Stimulated activated CD8-positive, alpha-beta memory T cell treated with anti-CD3 and anti-CD28 coated beads, Interleukin-4, amount 100 ng/mL, for 24 hours (primary cell): ENCODE measurements around the gene PAFAH1B2.
"Not testable (repeated sequence)": the region's sequence is repeated elsewhere in the genome, so short reads cannot be mapped to it uniquely, and the experiment has no call there.

Experiments used
- DNase-seq: peaks from one replicate; pipeline ENCODE4 v3.0.0-alpha.2; 2020; ENCODE audit warnings: low read depth

PAFAH1B2 gene

DNA sequence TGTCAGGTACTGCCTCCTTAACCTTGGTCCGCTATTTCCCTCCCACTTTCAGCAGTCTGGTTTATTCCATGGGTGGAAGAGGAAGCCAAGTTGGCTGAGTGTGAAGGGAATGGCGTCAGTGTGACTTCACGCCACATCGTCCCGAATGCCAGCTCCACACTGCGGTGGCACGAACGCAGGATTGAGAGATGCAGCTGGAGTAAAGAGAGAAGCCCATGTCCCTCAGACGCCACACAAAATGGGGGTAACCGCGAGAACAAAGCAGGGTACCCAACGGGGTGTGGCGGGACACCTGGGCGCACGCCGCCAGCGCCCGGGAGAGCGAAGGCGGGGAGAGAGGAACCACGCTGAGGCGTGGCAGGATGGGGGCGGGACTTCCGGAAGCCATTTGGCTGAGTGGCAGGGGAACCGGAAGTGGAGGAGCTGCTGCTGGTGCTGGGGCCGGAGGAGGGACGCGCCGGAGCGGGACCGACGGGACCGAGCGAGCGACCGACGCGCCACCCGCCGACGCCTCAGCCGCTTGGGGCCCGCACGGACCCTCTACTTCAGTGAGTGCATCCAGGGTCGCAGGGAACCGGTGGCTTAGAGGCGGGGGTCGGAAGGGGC lies at the start of gene PAFAH1B2:
PAFAH1B2 (plus strand) TSS at position 417 of the 606 bp plus-strand sequence. CDS start 8,161 bp downstream, outside the sequence.
- DNase-seq: peak; percentile 93

DNA sequence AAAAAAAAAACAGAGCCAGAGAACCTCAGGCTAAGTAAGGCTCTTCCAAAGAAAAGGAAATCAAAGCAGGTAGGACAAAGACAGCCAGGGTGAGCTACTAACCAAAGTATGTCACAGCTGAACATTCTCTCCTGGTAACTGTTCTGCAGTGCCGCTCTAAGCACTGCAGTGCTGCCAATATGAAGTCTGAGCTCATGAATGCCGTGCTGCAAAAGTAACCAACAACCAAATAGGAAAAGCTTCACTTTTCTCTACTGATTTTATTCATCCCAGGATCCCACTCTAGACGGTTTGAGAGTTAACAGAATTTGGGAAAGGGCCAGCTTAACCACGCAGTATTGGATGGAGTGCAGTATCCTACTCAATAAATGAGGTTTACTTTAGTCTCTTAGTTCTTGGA lies 49.3 kb upstream of the PAFAH1B2 start:
- no peak for DNase-seq

DNA sequence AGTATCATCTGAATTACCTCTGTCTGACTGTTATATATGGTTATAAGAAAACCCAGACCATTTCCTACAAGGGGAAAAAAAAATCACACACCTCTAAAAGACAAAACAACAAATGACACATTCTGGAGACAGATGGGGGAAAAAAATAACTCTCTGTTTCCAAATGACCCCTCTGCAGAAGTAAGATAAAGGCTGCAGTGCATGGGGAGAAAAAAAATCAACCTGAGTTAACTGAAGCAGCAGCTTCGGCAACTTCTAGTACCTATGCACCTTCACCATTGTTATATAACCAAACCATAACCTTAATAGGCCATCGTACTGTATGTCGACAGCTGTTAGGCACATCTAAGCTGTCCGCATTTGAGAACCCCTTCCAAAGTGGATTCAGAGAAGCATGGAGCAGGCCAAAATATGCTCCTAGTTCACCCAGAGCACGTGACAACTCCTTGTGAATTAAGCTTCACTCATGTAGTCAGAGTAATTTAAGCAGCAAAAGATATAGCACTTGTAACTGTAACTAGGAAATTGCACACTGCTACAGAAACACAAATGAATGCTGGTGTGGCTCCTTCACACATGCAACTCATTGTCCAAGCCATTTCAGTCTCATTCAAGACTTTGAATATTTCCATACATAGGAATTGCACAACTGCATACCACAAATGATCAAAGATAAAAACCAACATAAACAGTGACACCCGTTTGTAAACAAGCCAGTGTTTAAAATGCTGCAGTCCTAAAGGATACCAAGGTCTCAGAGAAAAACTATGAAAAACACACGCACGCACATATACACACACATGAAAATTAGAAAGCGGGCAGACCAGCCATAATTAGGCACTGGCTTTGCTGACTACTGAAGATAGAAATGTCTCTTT lies 48.6 kb upstream of the PAFAH1B2 start:
- DNase-seq: no peak

DNA sequence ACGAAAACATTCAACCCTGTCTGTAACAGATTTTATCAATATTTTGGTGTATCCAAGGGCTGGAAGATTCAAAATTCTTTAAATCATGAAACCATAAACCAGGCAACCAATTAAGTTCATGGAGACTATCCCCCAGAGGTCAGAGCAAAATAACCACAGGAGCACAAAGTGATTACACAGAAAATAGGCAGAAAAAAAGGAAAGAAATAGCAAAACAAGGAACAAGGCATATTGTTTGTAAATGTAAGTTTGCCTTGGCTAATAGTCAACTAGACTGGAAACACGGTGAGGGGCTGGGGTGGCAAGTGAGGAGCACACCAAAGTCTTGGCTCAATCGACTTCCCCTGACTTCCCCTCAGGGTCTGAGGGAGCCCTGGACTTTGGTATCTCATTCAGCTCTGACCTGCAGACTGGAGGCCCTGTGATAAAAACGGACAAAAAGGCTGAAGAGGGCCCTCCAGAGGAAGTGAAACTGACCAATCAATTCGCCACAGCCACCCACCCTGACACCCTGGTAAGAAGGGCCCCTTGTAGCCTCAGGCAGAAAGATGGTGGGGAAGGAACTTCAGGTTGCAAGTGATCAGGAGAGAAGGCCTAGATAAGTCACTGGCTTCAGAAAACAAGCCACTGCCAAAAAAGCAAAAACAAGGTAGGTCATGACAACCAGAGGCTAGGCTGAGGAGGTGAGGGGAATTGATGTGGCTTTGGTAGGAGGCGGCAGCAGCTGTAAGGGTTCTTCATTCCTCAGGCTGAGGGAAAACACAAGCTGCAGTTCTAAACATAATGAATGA lies 47.7 kb upstream of the PAFAH1B2 start:
- no peak for DNase-seq

GRCh38 chr11:117097014-117097388 lies 47.1 kb upstream of the PAFAH1B2 start:
- DNase-seq: no peak

DNA sequence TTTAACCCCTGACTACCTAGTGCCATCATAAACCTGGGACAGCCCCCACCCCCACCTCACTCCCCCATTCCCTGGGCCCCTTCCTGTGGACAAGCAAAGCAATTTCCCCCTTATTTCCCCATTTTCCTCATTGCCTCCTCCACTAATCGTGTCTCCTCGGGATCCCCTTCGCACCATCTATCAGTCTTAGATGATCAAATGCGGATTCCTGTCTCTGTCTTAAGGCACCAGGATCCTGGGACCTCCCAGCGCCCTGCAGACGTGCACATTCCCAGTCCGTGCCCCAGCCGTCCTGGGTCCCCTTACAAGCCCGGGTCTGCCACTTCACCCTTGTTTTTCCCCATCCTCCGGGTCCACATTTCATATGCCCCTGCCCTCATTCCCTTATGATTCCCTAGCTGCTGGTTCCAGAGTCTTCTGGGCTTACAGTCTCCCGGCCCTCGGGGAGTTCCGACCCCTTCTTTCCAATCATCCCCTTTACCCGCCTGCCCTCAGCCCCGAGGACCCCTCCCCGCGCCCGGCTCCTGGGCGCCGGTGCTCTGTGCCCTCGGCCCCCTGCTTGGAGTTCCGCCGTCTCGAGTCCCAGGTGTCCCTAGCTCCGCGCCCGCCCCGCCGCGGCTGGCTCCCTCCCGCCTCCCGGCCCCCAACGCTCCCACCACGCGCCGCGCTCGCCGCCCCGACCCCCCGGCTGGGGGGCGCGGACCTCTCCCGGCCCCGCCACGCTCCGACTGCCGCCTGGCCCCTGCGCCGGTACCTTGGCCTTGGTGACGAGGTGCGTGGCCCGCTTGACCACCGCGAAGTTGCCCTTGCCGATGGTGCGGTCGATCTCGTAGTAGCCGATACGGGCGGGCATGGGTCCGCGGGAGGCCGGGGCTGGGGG lies 46.5 kb upstream of the PAFAH1B2 start:
- DNase-seq: no peak

DNA sequence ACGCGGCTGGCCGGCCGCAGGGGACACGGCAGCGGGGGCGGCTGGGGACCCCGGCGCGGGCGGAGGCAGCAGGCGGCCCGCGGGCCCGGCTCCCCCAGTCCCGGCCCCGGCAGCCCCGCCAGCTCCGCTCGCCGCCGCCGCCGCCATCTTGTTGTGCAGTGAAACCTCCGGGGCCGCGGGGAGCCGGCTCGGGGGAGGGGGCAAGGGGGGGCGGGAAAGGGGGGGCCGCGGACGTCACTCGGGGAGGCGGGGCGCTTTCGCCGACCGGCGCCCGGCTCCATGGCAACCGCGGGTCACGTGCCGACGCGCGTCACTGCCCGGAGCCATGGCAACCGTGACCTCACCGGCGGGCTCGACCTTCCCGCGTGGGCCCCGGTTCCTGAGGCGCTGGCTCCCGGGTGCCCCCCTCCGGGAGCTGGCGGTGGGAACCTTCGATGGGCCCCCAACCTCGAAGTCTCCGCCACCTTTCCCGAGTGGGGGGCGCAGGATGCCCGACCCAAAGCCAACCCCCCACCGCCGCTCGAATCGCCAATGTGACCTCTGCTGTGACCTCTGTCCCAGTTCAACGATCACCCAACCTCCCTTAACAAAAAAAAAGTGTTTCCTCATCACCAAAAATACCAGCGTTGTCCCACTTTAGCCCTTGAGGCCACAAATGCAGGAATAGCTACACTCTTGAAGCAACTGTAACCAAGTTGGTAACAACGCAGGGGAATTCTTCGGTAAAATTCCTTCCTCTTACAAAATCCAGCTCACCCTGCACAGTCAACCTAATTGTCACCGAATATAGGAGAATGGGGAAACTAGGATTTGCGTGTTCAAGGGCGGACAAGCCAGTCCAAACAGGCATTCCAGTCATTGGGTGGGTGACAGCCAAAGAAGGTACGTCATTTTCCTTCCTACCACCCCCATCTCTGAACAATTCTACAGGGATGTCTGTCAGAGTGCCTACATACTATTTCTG lies 45.5 kb upstream of the PAFAH1B2 start, which contains the start of gene SIK3:
SIK3 (minus strand) TSS at position 160 of the 964 bp plus-strand sequence; CDS start at position 147, 13 bp downstream.
- peak; percentile 91 for DNase-seq

- no peak for DNase-seq
Measured at GRCh38 chr11:117099696-117100095, 44.4 kb upstream of the PAFAH1B2 start.

DNA sequence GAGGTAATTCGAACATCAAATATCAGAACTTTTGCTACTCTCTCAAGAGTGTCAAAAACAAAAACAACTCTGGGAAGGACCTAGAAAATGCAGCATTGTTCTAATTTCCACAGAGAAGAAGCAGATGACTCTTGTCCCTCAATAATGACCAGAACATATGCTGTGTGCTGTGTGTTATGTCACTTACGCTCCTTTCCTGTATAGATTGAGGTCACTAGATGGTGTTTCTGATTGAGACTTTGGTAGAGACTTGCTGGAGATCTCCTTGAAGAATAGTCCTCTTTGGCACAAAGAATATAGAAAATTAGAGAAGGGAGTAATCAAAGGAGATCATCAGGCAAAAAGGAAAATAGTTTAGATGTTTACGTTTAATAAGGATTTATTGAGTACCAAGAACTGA lies 43.5 kb upstream of the PAFAH1B2 start:
- DNase-seq: no peak

GRCh38 chr11:117107701-117108590 lies 36.1 kb upstream of the PAFAH1B2 start:
- DNase-seq: no peak

DNA sequence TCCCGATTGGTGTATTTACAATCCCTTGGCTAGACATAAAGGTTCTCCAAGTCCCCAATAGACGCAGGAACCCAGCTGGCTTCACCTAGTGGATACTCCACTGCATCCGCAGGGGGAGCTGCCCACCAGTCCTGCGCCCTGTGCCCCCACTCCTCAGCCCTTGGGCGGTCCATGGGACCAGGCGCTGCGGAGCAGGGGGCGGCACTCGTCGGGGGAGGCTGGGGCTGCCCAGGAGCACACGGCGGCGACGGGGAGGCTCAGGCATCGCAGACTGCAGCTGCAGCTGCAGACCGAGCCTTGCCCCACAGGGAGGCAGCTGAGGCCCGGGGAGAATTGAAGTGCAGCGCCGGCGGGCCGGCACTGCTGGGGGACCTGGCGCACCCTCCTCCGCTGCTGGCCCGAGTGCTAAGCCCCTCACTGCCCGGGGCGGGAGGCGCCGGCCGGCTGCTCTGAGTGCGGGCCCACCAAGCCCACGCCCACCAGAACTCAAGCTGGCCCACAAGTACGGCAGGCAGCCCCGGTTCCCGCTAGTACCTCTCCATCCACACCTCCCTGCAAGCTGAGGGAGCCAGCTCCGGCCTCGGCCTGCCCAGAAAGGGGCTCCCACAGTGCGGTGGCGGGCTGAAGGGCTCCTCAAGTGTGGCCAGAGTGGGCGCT lies 33.7 kb upstream of the PAFAH1B2 start:
- no peak for DNase-seq

DNA sequence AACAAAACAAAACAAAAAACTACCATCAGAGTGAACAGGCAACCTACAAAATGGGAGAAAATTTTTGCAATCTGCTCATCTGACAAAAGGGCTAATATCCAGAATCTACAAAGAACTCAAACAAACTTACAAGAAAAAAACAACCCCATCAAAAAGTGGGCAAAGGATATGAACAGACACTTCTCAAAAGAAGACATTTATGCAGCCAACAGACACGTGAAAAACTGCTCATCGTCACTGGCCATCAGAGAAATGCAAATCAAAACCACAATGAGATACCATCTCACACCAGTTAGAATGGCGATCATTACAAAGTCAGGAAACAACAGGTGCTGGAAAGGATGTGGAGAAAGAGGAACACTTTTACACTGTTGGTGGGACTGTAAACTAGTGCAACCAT lies 31.6 kb upstream of the PAFAH1B2 start:
- not testable (repeated sequence) for DNase-seq

DNA sequence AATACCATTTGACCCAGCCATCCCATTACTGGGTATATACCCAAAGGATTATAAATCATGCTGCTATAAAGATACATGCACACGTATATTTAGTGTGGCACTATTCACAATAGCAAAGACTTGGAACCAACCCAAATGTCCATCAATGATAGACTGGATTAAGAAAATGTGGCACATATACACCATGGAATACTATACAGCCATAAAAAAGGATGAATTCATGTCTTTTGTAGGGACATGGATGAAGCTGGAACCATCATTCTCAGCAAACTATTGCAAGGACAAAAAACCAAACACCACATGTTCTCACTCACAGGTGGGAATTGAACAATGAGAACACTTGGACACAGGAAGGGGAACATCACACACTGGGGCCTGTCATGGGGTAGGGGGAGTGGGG lies 31.1 kb upstream of the PAFAH1B2 start:
- not testable (repeated sequence) for DNase-seq

GRCh38 chr11:117117681-117118080 lies 26.4 kb upstream of the PAFAH1B2 start:
- no peak for DNase-seq

DNA sequence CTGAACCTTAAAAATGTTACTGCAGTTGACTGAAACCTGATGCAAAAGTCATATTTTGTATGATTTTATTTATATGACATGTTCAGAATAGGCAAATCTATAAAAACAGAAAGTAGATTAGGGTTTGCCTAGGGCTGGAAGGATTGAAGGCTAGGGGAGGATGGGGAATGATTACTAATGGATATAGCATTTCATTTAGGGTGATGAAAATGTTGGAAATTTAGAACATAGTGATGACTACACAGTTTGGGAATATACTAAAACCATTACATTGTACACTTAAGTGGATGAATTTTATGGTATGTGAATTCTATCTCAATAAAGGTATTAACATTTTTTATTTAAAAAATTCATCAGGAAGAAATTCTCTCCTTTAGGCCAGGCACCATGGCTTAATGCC lies 22.9 kb upstream of the PAFAH1B2 start:
- no peak for DNase-seq

DNA sequence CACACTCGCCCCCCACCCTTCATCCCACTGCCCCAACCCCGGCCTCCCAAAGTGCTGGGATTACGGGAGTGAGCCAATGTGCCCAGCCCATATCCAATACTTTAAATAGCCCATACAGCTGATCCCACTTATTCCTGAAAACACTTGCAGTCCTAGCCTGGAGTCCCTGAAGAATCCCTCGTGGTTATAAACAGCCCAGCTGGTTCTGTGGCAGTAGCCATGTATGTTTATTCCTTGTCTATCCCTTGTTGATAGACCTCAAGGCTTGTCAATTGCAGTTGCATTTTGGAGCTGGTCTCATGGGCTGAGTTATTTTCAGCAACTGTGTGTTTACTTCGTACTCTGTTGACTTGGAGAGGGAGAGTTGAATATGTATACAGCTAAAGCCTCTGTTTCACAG lies 21.5 kb upstream of the PAFAH1B2 start:
- DNase-seq: no peak

GRCh38 chr11:117126223-117126965 lies 17.7 kb upstream of the PAFAH1B2 start:
- no peak for DNase-seq
